GM18873 (cell line): ENCODE measurements around the gene MBD3L5.
A peak's percentile ranks its signal among the peaks of the same experiment; 100 is the strongest.
"Not testable (repeated sequence)": the region's sequence is repeated elsewhere in the genome, so short reads cannot be mapped to it uniquely, and the experiment has no call there.

ENCODE experiments used
- ATAC-seq: cut with Tn5 transposase; IDR thresholded peaks from one replicate; pipeline ENCODE4 v1.9.1; 2021; ENCODE audit warnings: mild to moderate bottlenecking, moderate library complexity, moderate number of reproducible peaks; ENCODE audit not compliant: unreplicated experiment, low FRiP score

The MBD3L5 gene

DNA sequence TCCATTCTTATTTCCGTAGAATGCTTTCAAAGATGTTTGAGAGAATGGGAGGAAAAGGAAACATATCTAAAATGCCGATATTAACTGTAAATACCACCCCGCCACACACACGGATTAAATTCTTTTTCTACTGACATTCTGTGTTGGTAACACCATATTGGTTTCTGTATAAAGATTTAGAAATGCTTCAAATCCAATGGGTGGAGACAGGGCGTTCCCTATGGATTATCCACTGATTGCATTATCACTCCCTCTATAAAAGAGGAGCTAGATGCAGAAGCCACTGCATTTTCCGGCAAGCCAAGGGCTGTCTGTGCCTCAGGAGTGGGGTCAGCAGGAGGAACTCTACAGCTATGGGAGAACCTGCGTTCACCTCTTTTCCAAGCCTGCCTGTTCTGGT lies 18.6 kb downstream of the MBD3L5 start, which contains the start of gene MBD3L2:
MBD3L2 (plus strand) TSS at position 301 of the 400 bp plus-strand sequence; CDS start at position 354, 53 bp downstream.
- ATAC-seq: not testable (repeated sequence)

- ATAC-seq: not testable (repeated sequence)
These were observed 21.0 kb downstream of the MBD3L5 start for GRCh38 chr19:7051421-7051820.

DNA sequence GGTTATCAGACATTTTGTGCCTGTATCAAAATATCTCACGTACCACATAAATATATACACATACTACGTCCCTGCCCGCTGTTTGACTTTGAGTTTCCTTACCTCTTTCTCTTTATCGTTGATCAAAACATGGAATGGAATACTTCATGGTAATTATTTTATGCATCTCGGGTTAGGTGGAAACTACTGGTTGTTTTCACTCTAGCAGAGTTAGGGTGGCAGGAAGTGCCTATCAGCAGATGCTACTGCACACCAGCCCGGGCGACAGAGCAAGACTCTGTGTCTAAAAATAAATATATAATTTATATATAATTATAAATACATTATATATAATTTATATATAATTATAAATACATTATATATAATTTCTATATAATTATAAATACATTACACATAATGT lies 22.5 kb downstream of the MBD3L5 start:
- not testable (repeated sequence) for ATAC-seq

- ATAC-seq: not testable (repeated sequence)
These were observed 24.4 kb downstream of the MBD3L5 start for GRCh38 chr19:7054635-7055368.

GRCh38 chr19:7055679-7056078 lies 25.3 kb downstream of the MBD3L5 start:
- not testable (repeated sequence) for ATAC-seq

GRCh38 chr19:7056371-7056770 lies 26.0 kb downstream of the MBD3L5 start:
- not testable (repeated sequence) for ATAC-seq

- ATAC-seq: not testable (repeated sequence)
These were observed 28.2 kb downstream of the MBD3L5 start, which contains the start of gene MBD3L3 for GRCh38 chr19:7058576-7058975. Gene MBD3L3, minus strand, starts transcription at chr19:7058676. Its CDS starts 71 bp downstream, at chr19:7058605.

DNA sequence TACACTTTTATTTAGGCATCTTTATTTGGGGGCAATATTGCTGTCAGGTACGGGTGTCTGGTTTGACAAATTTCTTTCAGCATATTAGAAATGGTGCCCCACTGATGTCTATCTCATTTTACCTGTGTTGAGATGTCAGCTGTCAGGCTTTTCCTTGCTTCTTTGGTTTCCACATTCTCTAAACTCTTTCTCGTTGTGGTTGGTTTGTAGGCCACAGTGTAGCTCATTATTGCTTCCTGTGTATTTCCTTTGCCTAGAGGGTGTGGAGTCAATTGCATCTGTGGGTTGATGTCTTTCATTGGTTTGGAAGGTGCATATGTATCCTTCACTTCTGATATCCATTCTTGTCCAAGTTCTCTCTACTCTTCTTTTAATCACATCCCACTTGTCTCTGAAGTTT lies 29.6 kb downstream of the MBD3L5 start:
- not testable (repeated sequence) for ATAC-seq

DNA sequence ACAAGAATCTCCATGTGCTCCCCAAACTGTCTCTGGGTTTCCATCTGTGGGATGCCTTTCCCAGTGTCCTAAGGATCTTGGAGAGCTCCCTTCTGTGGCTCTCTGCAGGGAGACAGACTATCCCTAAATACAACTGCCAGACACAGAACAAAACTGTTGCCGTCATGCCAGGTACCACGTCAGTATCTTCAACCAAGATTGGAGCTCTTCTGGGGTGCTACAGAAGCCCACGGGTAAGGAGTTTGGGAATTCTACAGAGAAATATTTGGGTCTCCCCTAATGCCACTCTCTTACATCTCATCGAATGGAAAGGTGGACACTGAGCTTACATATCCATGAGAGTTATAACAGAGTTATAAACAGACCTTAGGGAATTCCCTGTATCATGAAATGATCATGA lies 33.0 kb downstream of the MBD3L5 start:
- ATAC-seq: no peak

- ATAC-seq: no peak
These were observed 33.5 kb downstream of the MBD3L5 start for GRCh38 chr19:7063764-7064418.

GRCh38 chr19:7067122-7067521 lies 36.7 kb downstream of the MBD3L5 start:
- not testable (repeated sequence) for ATAC-seq

- no peak for ATAC-seq
These were observed 37.3 kb downstream of the MBD3L5 start for GRCh38 chr19:7067716-7068115.

GRCh38 chr19:7068599-7068998 lies 38.2 kb downstream of the MBD3L5 start:
- no peak for ATAC-seq

GRCh38 chr19:7069042-7069903 lies 38.9 kb downstream of the MBD3L5 start, which contains the start of gene ZNF557:
Gene ZNF557, plus strand, starts transcription at chr19:7069703. Its CDS starts 5,372 bp downstream, at chr19:7075075.
- peak; percentile 77 for ATAC-seq

DNA sequence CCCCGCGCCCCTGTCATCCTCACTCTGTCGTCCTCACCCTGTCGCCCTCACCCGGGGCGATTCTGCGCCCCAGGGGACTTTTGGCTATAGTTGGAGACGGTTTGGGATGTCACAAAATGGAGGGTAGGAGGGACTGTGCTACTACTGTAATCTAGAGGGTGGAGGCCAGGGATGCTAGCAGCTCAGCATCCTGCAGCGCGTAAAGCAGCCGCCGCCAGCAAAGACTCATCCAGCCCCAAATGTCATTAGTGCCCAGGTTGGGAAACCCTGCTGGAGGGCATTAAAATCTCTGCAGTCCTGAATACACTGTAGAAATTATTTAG lies 39.5 kb downstream of the MBD3L5 start:
- ATAC-seq: peak; percentile 20

- no peak for ATAC-seq
These were observed 42.2 kb downstream of the MBD3L5 start for GRCh38 chr19:7072541-7072940.

DNA sequence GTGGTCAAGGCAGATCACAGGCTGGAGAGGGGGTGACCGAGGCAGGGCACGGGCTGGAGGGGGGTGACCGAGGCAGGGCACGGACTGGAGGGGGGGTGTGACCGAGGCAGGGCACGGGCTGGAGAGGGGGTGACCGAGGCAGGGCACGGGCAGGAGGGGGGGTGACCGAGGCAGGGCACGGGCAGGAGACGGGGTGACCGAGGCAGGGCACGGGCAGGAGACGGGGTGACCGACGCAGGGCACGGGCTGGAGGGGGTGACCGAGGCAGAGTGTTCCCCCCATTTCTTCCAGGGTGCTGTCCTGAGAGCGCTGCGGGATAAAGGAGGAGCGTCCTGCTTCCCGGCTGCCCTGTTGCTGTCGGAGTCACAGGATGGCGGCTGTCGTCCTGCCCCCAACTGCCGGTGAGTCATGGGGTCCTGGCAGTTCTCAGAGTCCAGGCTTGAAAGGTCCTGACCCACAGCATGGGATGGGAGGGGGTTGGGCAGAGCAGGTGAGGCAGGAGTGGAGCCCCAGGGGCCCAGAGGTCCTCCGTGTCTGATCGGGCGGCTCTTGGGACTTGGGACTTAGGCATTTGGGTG lies 44.4 kb downstream of the MBD3L5 start:
- no peak for ATAC-seq

DNA sequence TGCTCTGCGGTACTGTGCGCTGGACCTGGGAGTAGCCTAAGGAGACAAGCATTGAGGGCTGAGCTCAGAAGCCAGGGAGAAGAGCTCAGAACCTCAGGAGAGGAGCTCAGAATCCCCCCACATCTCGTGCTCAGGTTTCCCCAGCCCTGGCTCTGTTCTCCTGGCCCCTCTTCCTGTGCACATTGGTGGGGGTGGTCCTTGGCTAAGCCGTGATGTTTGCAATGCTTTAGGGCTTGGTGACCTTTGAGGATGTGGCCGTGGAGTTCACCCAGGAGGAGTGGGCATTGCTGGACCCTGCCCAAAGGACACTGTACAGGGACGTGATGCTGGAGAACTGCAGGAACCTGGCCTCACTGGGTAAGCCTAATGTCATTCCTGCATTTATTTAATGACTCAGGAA lies 45.8 kb downstream of the MBD3L5 start:
- ATAC-seq: no peak

GRCh38 chr19:7078008-7078407 lies 47.6 kb downstream of the MBD3L5 start:
- no peak for ATAC-seq
